Liver (tissue), 9 donors: ENCODE measurements around the gene B3GNT3. TPM values are rescaled to one million over a fixed set of nuclear protein-coding genes. Genes with fewer than 3 reads are reported as not detected.
"Not testable (repeated sequence)": the region's sequence is repeated elsewhere in the genome, so short reads cannot be mapped to it uniquely, and the experiment has no call there.

Experiments
- DNase-seq: peaks from one replicate; pipeline ENCODE4 v3.0.0-alpha.2; 2017; ENCODE audit warnings: low spot score
- H3K27ac ChIP-seq, 2 donors: one replicate each; pipeline ENCODE4 v1.7.0; 2013; ENCODE audit warnings: inconsistent platforms in 2 of 2, low read length in 2 of 2, control low read depth in 1 of 2, low read depth in 1 of 2, mild to moderate bottlenecking in 1 of 2
- H3K27me3 ChIP-seq, 4 donors: one replicate each; pipeline versions ENCODE4 v1.6.1 to v1.7.0; 2013; ENCODE audit warnings: low read length in 3 of 4, inconsistent platforms in 1 of 4, mild to moderate bottlenecking in 1 of 4, moderate library complexity in 1 of 4; ENCODE audit not compliant: control insufficient read depth in 4 of 4, insufficient read depth in 4 of 4
- H3K36me3 ChIP-seq, 4 donors: one replicate each; pipeline versions ENCODE4 v1.6.1 to v1.7.0; 2013; ENCODE audit warnings: low read length in 3 of 4, mild to moderate bottlenecking in 3 of 4, low read depth in 1 of 4, moderate library complexity in 1 of 4; ENCODE audit not compliant: control insufficient read depth in 4 of 4, insufficient read depth in 3 of 4
- H3K4me1 ChIP-seq, 4 donors: one replicate each; pipeline versions ENCODE4 v1.6.1 to v1.7.0; 2013; ENCODE audit warnings: low read length in 3 of 4, mild to moderate bottlenecking in 3 of 4, moderate library complexity in 1 of 4; ENCODE audit not compliant: control insufficient read depth in 4 of 4, insufficient read depth in 4 of 4
- H3K4me3 ChIP-seq, 3 donors: one replicate each; pipeline versions ENCODE4 v1.6.1 to v1.7.0; 2013; ENCODE audit warnings: low read length in 3 of 3, control low read depth in 1 of 3, low read depth in 1 of 3, mild to moderate bottlenecking in 1 of 3
- H3K9ac ChIP-seq, 2 donors: one replicate each; pipeline ENCODE4 v1.7.0; 2013; ENCODE audit warnings: low read length in 2 of 2, mild to moderate bottlenecking in 2 of 2, moderate library complexity in 2 of 2, control low read depth in 1 of 2, low read depth in 1 of 2
- H3K9me3 ChIP-seq, 4 donors: one replicate each; pipeline versions ENCODE4 v1.6.1 to v1.7.0; 2013; ENCODE audit warnings: low read length in 3 of 4; ENCODE audit not compliant: control insufficient read depth in 4 of 4
- EGR1 ChIP-seq, 2 donors: IDR thresholded peaks; 2 replicates each; pipeline ENCODE4 v1.6.1; 2016 to 2018; ENCODE audit warnings: antibody characterized with exemption in 2 of 2, low read depth in 2 of 2
- FOXA1 ChIP-seq: IDR thresholded peaks from 2 replicates; pipeline ENCODE4 v1.6.1; 2016; ENCODE audit warnings: antibody characterized with exemption
- FOXA2 ChIP-seq: IDR thresholded peaks from 2 replicates; pipeline ENCODE4 v1.6.1; 2016; ENCODE audit warnings: antibody characterized with exemption
- GABPA ChIP-seq, 2 donors: IDR thresholded peaks in 1 of 2; conservative IDR thresholded peaks in 1 of 2; 2 replicates each; pipeline ENCODE4 v1.6.1; 2016; ENCODE audit warnings: antibody characterized with exemption in 2 of 2, mild to moderate bottlenecking in 1 of 2, moderate library complexity in 1 of 2
- HNF4A ChIP-seq, 2 donors: conservative IDR thresholded peaks; 2 replicates each; pipeline ENCODE4 v1.6.1; 2016; ENCODE audit warnings: antibody characterized with exemption in 2 of 2, mild to moderate bottlenecking in 2 of 2
- HNF4G ChIP-seq: IDR thresholded peaks from 2 replicates; pipeline ENCODE4 v1.6.1; 2016; ENCODE audit warnings: antibody characterized with exemption
- JUND ChIP-seq, 2 donors: IDR thresholded peaks; 2 replicates each; pipeline ENCODE4 v1.6.1; 2016; ENCODE audit warnings: antibody characterized with exemption in 2 of 2
- MAX ChIP-seq: IDR thresholded peaks from 2 replicates; pipeline ENCODE4 v1.6.1; 2016; ENCODE audit warnings: antibody characterized with exemption
- NR2F2 ChIP-seq: IDR thresholded peaks from 2 replicates; pipeline ENCODE4 v1.6.1; 2016; ENCODE audit warnings: antibody characterized with exemption
- RAD21 ChIP-seq, 2 donors: IDR thresholded peaks; 2 replicates each; pipeline ENCODE4 v1.6.1; 2016; ENCODE audit warnings: antibody characterized with exemption in 2 of 2, mild to moderate bottlenecking in 2 of 2
- RXRA ChIP-seq, 2 donors: IDR thresholded peaks; 2 replicates each; pipeline ENCODE4 v1.6.1; 2017 to 2018; ENCODE audit warnings: antibody characterized with exemption in 2 of 2, mild to moderate bottlenecking in 1 of 2
- SP1 ChIP-seq: IDR thresholded peaks from 2 replicates; pipeline ENCODE4 v1.6.1; 2018; ENCODE audit warnings: antibody characterized with exemption, mild to moderate bottlenecking
- TAF1 ChIP-seq: conservative IDR thresholded peaks from 2 replicates; pipeline ENCODE4 v1.6.1; 2016; ENCODE audit warnings: antibody characterized with exemption, mild to moderate bottlenecking
- YY1 ChIP-seq: IDR thresholded peaks from 2 replicates; pipeline ENCODE4 v1.6.1; 2016; ENCODE audit warnings: antibody characterized with exemption, mild to moderate bottlenecking
- WGBS: extraction: QIAGEN DNeasy Blood & Tissue Kit; methylation state at CpG from one replicate; pipeline ENCODE4 v1.1.7; 2013; 5-methylcytosine and 5-hydroxymethylcytosine counted together
- polyA plus RNA-seq, 2 donors: library from polyadenylated mRNA; stranded (reverse) in 1 of 2; unstranded in 1 of 2; fragments of 200-250 nt in 1 of 2; fragments of >200 nt in 1 of 2; fragmentation: Nextera tagmentation in 1 of 2; extraction: Ambion mirVana in 1 of 2; gene quantifications; one replicate each; pipeline versions ENCODE4 v1.2.1 to v1.2.3, GENCODE V29; 2013 to 2015
- total RNA-seq, 2 donors: library from RNA; depleted of rRNA; stranded (reverse); fragments of >200 nt; gene quantifications; one replicate each; pipeline ENCODE4 v1.2.3, GENCODE V29; 2014
- TF ChIP-seq, protein P1 (sequence below): fragments of 150-350 bp; IDR thresholded peaks from 2 replicates; pipeline ENCODE4 v1.5.1; 2017; ENCODE audit warnings: improper control_type of control experiment, low read depth, low read length; ENCODE audit not compliant: missing input control
- TF ChIP-seq, protein P2 (sequence below): IDR thresholded peaks from 2 replicates; pipeline ENCODE4 v1.6.1; 2016; ENCODE audit warnings: antibody characterized with exemption
- TF ChIP-seq, protein P3 (sequence below): IDR thresholded peaks from 2 replicates; pipeline ENCODE4 v1.6.1; 2016; ENCODE audit warnings: antibody characterized with exemption
- TF ChIP-seq, protein P4 (sequence below): IDR thresholded peaks from 2 replicates; pipeline ENCODE4 v1.6.1; 2016; ENCODE audit warnings: antibody characterized with exemption, mild to moderate bottlenecking
- donor health status: healthy.
- donor health status: healthy.
- donor health status: healthy.
- donor health status: healthy.
- donor health status: healthy.

B3GNT3 gene
- total and polyA plus RNA-seq, 4 donors = 0.14 to 2.1 (median 1.1) TPM

DNA sequence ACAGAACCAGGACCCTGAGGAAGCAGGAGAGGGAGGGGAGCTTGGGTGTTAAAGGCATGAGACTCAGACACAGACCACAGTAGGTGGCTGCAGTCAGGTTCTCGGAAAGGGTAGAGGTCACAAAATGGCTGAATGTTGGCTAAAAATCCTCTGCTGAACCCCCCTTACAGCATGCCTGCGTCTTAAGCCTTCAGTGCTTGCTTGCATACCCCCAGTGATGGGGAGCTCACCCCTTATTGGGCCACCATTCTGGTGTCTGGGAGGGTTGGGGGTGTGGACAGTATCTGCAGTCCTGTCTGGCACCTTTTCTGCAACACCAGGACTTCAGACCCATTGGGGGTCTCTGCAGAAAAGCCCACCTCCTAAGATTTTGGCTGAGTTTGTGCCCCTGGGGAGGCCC lies 14.2 kb upstream of the B3GNT3 start:
- TF ChIP-seq, protein P1, sequence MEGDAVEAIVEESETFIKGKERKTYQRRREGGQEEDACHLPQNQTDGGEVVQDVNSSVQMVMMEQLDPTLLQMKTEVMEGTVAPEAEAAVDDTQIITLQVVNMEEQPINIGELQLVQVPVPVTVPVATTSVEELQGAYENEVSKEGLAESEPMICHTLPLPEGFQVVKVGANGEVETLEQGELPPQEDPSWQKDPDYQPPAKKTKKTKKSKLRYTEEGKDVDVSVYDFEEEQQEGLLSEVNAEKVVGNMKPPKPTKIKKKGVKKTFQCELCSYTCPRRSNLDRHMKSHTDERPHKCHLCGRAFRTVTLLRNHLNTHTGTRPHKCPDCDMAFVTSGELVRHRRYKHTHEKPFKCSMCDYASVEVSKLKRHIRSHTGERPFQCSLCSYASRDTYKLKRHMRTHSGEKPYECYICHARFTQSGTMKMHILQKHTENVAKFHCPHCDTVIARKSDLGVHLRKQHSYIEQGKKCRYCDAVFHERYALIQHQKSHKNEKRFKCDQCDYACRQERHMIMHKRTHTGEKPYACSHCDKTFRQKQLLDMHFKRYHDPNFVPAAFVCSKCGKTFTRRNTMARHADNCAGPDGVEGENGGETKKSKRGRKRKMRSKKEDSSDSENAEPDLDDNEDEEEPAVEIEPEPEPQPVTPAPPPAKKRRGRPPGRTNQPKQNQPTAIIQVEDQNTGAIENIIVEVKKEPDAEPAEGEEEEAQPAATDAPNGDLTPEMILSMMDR = no peak
- TF ChIP-seq HNF4G (no peak), HNF4A (conservative IDR thresholded peaks at IDR 0.05) (no peak), RAD21 (IDR thresholded peaks at IDR 0.05) (no peak), FOXA2 (no peak), RXRA (IDR thresholded peaks at IDR 0.05) (no peak), SP1 (no peak), TAF1 (no peak), MAX (no peak), EGR1 (IDR thresholded peaks at IDR 0.05; ENCODE audit: low read depth in 2 of 2) (no peak), YY1 (no peak), NR2F2 (no peak), FOXA1 (no peak), JUND (IDR thresholded peaks at IDR 0.05) (no peak), GABPA (IDR thresholded peaks at IDR 0.05 in 1 of 2, conservative IDR thresholded peaks at IDR 0.05 in 1 of 2) (no peak)
- TF ChIP-seq, protein P2, sequence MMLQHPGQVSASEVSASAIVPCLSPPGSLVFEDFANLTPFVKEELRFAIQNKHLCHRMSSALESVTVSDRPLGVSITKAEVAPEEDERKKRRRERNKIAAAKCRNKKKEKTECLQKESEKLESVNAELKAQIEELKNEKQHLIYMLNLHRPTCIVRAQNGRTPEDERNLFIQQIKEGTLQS = no peak
- TF ChIP-seq, protein P3, sequence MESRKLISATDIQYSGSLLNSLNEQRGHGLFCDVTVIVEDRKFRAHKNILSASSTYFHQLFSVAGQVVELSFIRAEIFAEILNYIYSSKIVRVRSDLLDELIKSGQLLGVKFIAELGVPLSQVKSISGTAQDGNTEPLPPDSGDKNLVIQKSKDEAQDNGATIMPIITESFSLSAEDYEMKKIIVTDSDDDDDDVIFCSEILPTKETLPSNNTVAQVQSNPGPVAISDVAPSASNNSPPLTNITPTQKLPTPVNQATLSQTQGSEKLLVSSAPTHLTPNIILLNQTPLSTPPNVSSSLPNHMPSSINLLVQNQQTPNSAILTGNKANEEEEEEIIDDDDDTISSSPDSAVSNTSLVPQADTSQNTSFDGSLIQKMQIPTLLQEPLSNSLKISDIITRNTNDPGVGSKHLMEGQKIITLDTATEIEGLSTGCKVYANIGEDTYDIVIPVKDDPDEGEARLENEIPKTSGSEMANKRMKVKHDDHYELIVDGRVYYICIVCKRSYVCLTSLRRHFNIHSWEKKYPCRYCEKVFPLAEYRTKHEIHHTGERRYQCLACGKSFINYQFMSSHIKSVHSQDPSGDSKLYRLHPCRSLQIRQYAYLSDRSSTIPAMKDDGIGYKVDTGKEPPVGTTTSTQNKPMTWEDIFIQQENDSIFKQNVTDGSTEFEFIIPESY = no peak
- TF ChIP-seq, protein P4, sequence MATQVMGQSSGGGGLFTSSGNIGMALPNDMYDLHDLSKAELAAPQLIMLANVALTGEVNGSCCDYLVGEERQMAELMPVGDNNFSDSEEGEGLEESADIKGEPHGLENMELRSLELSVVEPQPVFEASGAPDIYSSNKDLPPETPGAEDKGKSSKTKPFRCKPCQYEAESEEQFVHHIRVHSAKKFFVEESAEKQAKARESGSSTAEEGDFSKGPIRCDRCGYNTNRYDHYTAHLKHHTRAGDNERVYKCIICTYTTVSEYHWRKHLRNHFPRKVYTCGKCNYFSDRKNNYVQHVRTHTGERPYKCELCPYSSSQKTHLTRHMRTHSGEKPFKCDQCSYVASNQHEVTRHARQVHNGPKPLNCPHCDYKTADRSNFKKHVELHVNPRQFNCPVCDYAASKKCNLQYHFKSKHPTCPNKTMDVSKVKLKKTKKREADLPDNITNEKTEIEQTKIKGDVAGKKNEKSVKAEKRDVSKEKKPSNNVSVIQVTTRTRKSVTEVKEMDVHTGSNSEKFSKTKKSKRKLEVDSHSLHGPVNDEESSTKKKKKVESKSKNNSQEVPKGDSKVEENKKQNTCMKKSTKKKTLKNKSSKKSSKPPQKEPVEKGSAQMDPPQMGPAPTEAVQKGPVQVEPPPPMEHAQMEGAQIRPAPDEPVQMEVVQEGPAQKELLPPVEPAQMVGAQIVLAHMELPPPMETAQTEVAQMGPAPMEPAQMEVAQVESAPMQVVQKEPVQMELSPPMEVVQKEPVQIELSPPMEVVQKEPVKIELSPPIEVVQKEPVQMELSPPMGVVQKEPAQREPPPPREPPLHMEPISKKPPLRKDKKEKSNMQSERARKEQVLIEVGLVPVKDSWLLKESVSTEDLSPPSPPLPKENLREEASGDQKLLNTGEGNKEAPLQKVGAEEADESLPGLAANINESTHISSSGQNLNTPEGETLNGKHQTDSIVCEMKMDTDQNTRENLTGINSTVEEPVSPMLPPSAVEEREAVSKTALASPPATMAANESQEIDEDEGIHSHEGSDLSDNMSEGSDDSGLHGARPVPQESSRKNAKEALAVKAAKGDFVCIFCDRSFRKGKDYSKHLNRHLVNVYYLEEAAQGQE = no peak
- Histone ChIP-seq H3K9me3 (no peaks in the 10 kb centered on the region), H3K27me3 (no peaks in the 10 kb centered on the region), H3K36me3 (no peaks in the 10 kb centered on the region), H3K4me1 (peaks cover 0 to 4% (median 0%) of the 10 kb centered on the region in 4 donors), H3K9ac (no peak overlapping the region), H3K27ac (no peak overlapping the region), H3K4me3 (no peak overlapping the region)
- DNase-seq = no peak
- WGBS = 88% methylated on average over 2 of the region's 2 CpGs

- not testable (repeated sequence) for H3K9ac ChIP-seq, H3K27ac ChIP-seq, H3K36me3 ChIP-seq, H3K4me1 ChIP-seq, H3K27me3 ChIP-seq, H3K9me3 ChIP-seq, DNase-seq, H3K4me3 ChIP-seq
- 72% methylated on average over 5 of the region's 5 CpGs for WGBS
Measured at GRCh38 chr19:17783721-17784120, 11.2 kb upstream of the B3GNT3 start.
